GM23248 (cell line): ENCODE results near the gene LPP. TPM values are rescaled to one million over a fixed set of nuclear protein-coding genes. Genes with fewer than 3 reads are reported as not detected.

ENCODE experiments used
- DNase-seq: peaks from one replicate; pipeline ENCODE4 v3.0.0-alpha.2; 2015
- H2AFZ ChIP-seq: fragments of 200-600 bp; sonication (generic); 2 replicates; pipeline ENCODE4 v1.6.1; 2016; ENCODE audit warnings: antibody characterized with exemption
- H3F3A ChIP-seq: fragments of 200-600 bp; sonication (generic); 2 replicates; pipeline ENCODE4 v1.6.1; 2016; ENCODE audit warnings: mild to moderate bottlenecking, antibody characterized with exemption, mixed run types; ENCODE audit not compliant: insufficient read depth
- H3K27ac ChIP-seq: fragments of 200-600 bp; sonication (generic); 2 replicates; pipeline ENCODE4 v1.5.1; 2016; ENCODE audit warnings: mild to moderate bottlenecking
- H3K27me3 ChIP-seq: fragments of 200-600 bp; sonication (generic); replicated peaks from 2 replicates; pipeline ENCODE4 v1.6.1; 2016; ENCODE audit warnings: mild to moderate bottlenecking; ENCODE audit not compliant: insufficient read depth
- H3K36me3 ChIP-seq: fragments of 200-600 bp; sonication (generic); 2 replicates; pipeline ENCODE4 v1.6.1; 2016; ENCODE audit warnings: low read depth, mild to moderate bottlenecking
- H3K4me1 ChIP-seq: fragments of 200-600 bp; sonication (generic); 2 replicates; pipeline ENCODE4 v1.6.1; 2016; ENCODE audit warnings: mild to moderate bottlenecking; ENCODE audit not compliant: insufficient read depth
- H3K4me2 ChIP-seq: fragments of 200-600 bp; sonication (generic); one replicate; pipeline ENCODE4 v1.6.1; 2016; ENCODE audit warnings: mild to moderate bottlenecking; ENCODE audit not compliant: unreplicated experiment
- H3K4me3 ChIP-seq: fragments of 200-600 bp; sonication (generic); 2 replicates; pipeline ENCODE4 v1.5.1; 2016; ENCODE audit warnings: mild to moderate bottlenecking
- H3K79me2 ChIP-seq: fragments of 200-600 bp; sonication (generic); 2 replicates; pipeline ENCODE4 v1.6.1; 2016; ENCODE audit warnings: mild to moderate bottlenecking; ENCODE audit not compliant: insufficient read depth
- H3K9ac ChIP-seq: fragments of 200-600 bp; sonication (generic); 2 replicates; pipeline ENCODE4 v1.6.1; 2016; ENCODE audit warnings: mild to moderate bottlenecking
- H3K9me2 ChIP-seq: fragments of 200-600 bp; sonication (generic); 2 replicates; pipeline ENCODE4 v1.6.1; 2016; ENCODE audit warnings: mixed run types, mild to moderate bottlenecking, moderate library complexity; ENCODE audit not compliant: insufficient read depth
- H3K9me3 ChIP-seq: fragments of 200-600 bp; sonication (generic); one replicate; pipeline ENCODE4 v1.6.1; 2017; ENCODE audit warnings: low read depth
- H4K20me1 ChIP-seq: fragments of 200-600 bp; sonication (generic); 2 replicates; pipeline ENCODE4 v1.6.0; 2016; ENCODE audit not compliant: insufficient read depth
- EZH2 ChIP-seq: fragments of 200-600 bp; sonication (generic); IDR thresholded peaks from 2 replicates; pipeline ENCODE4 v1.6.1; 2018; ENCODE audit warnings: antibody characterized with exemption, mild to moderate bottlenecking; ENCODE audit not compliant: insufficient read depth, poor library complexity, severe bottlenecking
- EZH2phosphoT487 ChIP-seq: fragments of 200-600 bp; sonication (generic); IDR thresholded peaks from 2 replicates; pipeline ENCODE4 v1.6.1; 2018; ENCODE audit warnings: antibody characterized with exemption, moderate library complexity, mild to moderate bottlenecking, low read depth; ENCODE audit not compliant: insufficient read depth
- WGBS, 2 experiments: methylation state at CpG; one replicate each; pipeline ENCODE4 v1.1.6; 2015 to 2017; ENCODE audit warnings: low lambda C conversion rate in 2 of 2, low coverage in 1 of 2; ENCODE audit errors: missing lambda C conversion rate in 2 of 2; 5-methylcytosine and 5-hydroxymethylcytosine counted together
- in situ Hi-C: fragments of 300-500 bp; cut with MboI; formaldehyde crosslinking; loops from 2 replicates; pipeline ENCODE4 v1.15.0; 2020
- polyA plus RNA-seq: library from polyadenylated mRNA; unstranded; fragments of >200 nt; fragmentation: Nextera tagmentation; extraction: Ambion mirVana; gene quantifications from 2 replicates; pipeline ENCODE4 v1.2.1, GENCODE V29; 2016
- total RNA-seq: library from RNA; depleted of rRNA; stranded (reverse); fragments of >200 nt; shearing (Covaris generic); gene quantifications from 2 replicates; pipeline ENCODE4 v1.2.3, GENCODE V29; 2014

LPP gene
- total and polyA plus RNA-seq, 2 experiments from 2014 or later = 42.8 to 61.7 TPM

GRCh38 chr3:188282871-188283270, 128.9 kb downstream of the LPP start:
- Histone ChIP-seq H3K4me2 (no peak overlapping the region), H3K4me1 (peaks cover 43% of the 10 kb centered on the region), H3K79me2 (peaks cover 91% of the 10 kb centered on the region), H3K9me2 (no peaks in the 10 kb centered on the region), H4K20me1 (no peaks in the 10 kb centered on the region), H3K27me3 (no peaks in the 10 kb centered on the region), H3K36me3 (no peaks in the 10 kb centered on the region), H3F3A (peaks cover 30% of the 10 kb centered on the region), H3K27ac (no peak overlapping the region), H3K9me3 (no peaks in the 10 kb centered on the region), H3K9ac (no peak overlapping the region), H3K4me3 (no peak overlapping the region), H2AFZ (no peak overlapping the region)
- no peak for TF ChIP-seq EZH2
- TF ChIP-seq EZH2phosphoT487 = no peak
- in situ Hi-C loops = no loop called here
- DNase-seq = no peak

GRCh38 chr3:188283347-188283746, 129.4 kb downstream of the LPP start:
- H3K9me2 ChIP-seq = no peaks in the 10 kb centered on the region
- no peak for TF ChIP-seq EZH2
- no peak for TF ChIP-seq EZH2phosphoT487
- in situ Hi-C loops = no loop called here

GRCh38 chr3:188284455-188285212, 130.7 kb downstream of the LPP start:
- H3K79me2 ChIP-seq = peaks cover 88% of the 10 kb centered on the region
- H3K4me1 ChIP-seq = peaks cover 44% of the 10 kb centered on the region
- H3K9me3 ChIP-seq = no peaks in the 10 kb centered on the region
- H3F3A ChIP-seq = peaks cover 32% of the 10 kb centered on the region
- DNase-seq = peak; percentile 33
- H3K9me2 ChIP-seq = no peaks in the 10 kb centered on the region
- H3K36me3 ChIP-seq = no peaks in the 10 kb centered on the region
- in situ Hi-C loops = no loop called here
- TF ChIP-seq EZH2 (no peak), EZH2phosphoT487 (no peak)
- no peaks in the 10 kb centered on the region for H3K27me3 ChIP-seq
- no peaks in the 10 kb centered on the region for H4K20me1 ChIP-seq
- no peak overlapping the region for H2AFZ ChIP-seq
- no peak overlapping the region for H3K27ac ChIP-seq
- WGBS, 2 experiments = 74 to 76% methylated on average over 9 of the region's 9 CpGs
- H3K4me2 ChIP-seq = peak overlapping the region; percentile 15
- H3K4me3 ChIP-seq = no peak overlapping the region
- H3K9ac ChIP-seq = no peak overlapping the region

More at GRCh38 chr3:188283347-188283746, 129.4 kb downstream of the LPP start:
- H3K27me3 ChIP-seq = no peaks in the 10 kb centered on the region
- H3K27ac ChIP-seq = no peak overlapping the region
- peaks cover 44% of the 10 kb centered on the region for H3K4me1 ChIP-seq
- H3K4me2 ChIP-seq = no peak overlapping the region
- no peaks in the 10 kb centered on the region for H3K9me3 ChIP-seq
- H3K9ac ChIP-seq = no peak overlapping the region
- H4K20me1 ChIP-seq = no peaks in the 10 kb centered on the region
- peak; percentile 30 for DNase-seq
- H2AFZ ChIP-seq = no peak overlapping the region
- 80 to 84% methylated on average over 4 of the region's 4 CpGs for WGBS, 2 experiments
- peaks cover 32% of the 10 kb centered on the region for H3F3A ChIP-seq
- H3K4me3 ChIP-seq = no peak overlapping the region
- H3K36me3 ChIP-seq = no peaks in the 10 kb centered on the region
- peaks cover 91% of the 10 kb centered on the region for H3K79me2 ChIP-seq

GRCh38 chr3:188286087-188286513, 132.1 kb downstream of the LPP start:
- Histone ChIP-seq H3K9me2 (no peaks in the 10 kb centered on the region), H3K9me3 (no peaks in the 10 kb centered on the region), H3K4me1 (peaks cover 44% of the 10 kb centered on the region), H3K4me3 (no peak overlapping the region; the same call in 1 of the 2 replicates), H2AFZ (no peak overlapping the region), H3K36me3 (no peaks in the 10 kb centered on the region), H3F3A (peaks cover 32% of the 10 kb centered on the region), H3K4me2 (peak overlapping the region; percentile 27), H3K27ac (peak overlapping the region; percentile 79), H4K20me1 (no peaks in the 10 kb centered on the region), H3K79me2 (peaks cover 88% of the 10 kb centered on the region), H3K9ac (peak overlapping the region; percentile 52; the same call in 1 of the 2 replicates), H3K27me3 (no peaks in the 10 kb centered on the region)
- peak; percentile 98 for DNase-seq
- 0 to 2% methylated on average over 3 of the region's 3 CpGs for WGBS, 2 experiments
- TF ChIP-seq EZH2 (no peak), EZH2phosphoT487 (no peak)
- in situ Hi-C loops = no loop called here
